ENCODE measurements around the gene SLC17A8. TPM values are rescaled to one million over a fixed set of nuclear protein-coding genes. Genes with fewer than 3 reads are reported as not detected.

Gene SLC17A8
- polyA plus RNA-seq, 1 donor (not counting 4 experiments of a cell fraction or from before 2014, with no cell fraction given): not detected

- Histone ChIP-seq H3K9me3 (ENCODE audit: control insufficient read depth, low read depth, low read length) (no peaks in the 10 kb centered on the region), H3K36me3 (ENCODE audit: control insufficient read depth in 2 of 2, extremely low read depth in 1 of 2, insufficient read depth in 2 of 2, low read length in 2 of 2) (no peaks in the 10 kb centered on the region), H3K9me1 (ENCODE audit: control insufficient read depth, extremely low read depth, insufficient read depth, low read length) (no peaks in the 10 kb centered on the region), H3K9ac (ENCODE audit: control insufficient read depth, extremely low read depth, insufficient read depth, low read length) (no peak overlapping the region), H3K79me2 (ENCODE audit: control insufficient read depth, insufficient read depth, low read length) (no peaks in the 10 kb centered on the region), H3K4me1 (ENCODE audit: control insufficient read depth, extremely low read depth, insufficient read depth, low read length) (no peaks in the 10 kb centered on the region), H3K4me3 (ENCODE audit: control insufficient read depth in 2 of 3, extremely low read depth in 1 of 3, insufficient read depth in 2 of 3, low read depth in 1 of 3, low read length in 3 of 3) (no peak overlapping the region), H2AFZ (ENCODE audit: control insufficient read depth, low read length) (no peak overlapping the region), H3K27ac (ENCODE audit: control insufficient read depth, insufficient read depth, low read length) (no peak overlapping the region), H3K27me3 (ENCODE audit: control insufficient read depth, extremely low read depth, insufficient read depth, low read length) (no peaks in the 10 kb centered on the region), H4K20me1 (ENCODE audit: control insufficient read depth, extremely low read depth, insufficient read depth, low read length) (no peaks in the 10 kb centered on the region), H3K4me2 (ENCODE audit: control insufficient read depth, extremely low read depth, insufficient read depth, low read depth, low read length) (no peak overlapping the region)
- FAIRE-seq: no peak
- DNase-seq (ENCODE audit: low read depth, low spot score): no peak
- no peak for TF ChIP-seq CTCF (optimal IDR thresholded peaks at IDR 0.05 in 1 of 3, IDR thresholded peaks at IDR 0.05 in 1 of 3, conservative IDR thresholded peaks at IDR 0.05 in 1 of 3; ENCODE audit: extremely low read depth in 1 of 3, insufficient read depth in 2 of 3, low read length in 3 of 3)
- TF ChIP-seq EZH2 (IDR thresholded peaks at IDR 0.05; ENCODE audit: low read length): no peak
- dilution Hi-C loops (cut with MboI; ENCODE audit: extremely low pct_ligation_motif_present, low sequenced_read_pairs): no loop called here
These were observed 106.8 kb downstream of the SLC17A8 start for GRCh38 chr12:100463661-100464060.

GRCh38 chr12:100464529-100464928 is 107.7 kb downstream of the SLC17A8 start:
- TF ChIP-seq EZH2 (IDR thresholded peaks at IDR 0.05; ENCODE audit: low read length) (no peak), CTCF (optimal IDR thresholded peaks at IDR 0.05 in 1 of 3, IDR thresholded peaks at IDR 0.05 in 1 of 3, conservative IDR thresholded peaks at IDR 0.05 in 1 of 3; ENCODE audit: extremely low read depth in 1 of 3, insufficient read depth in 2 of 3, low read length in 3 of 3) (no peak)
- DNase-seq (ENCODE audit: low read depth, low spot score) (no peak), FAIRE-seq (no peak)
- H2AFZ ChIP-seq (ENCODE audit: control insufficient read depth, low read length): no peak overlapping the region
- no peaks in the 10 kb centered on the region for H3K9me3 ChIP-seq (ENCODE audit: control insufficient read depth, low read depth, low read length)
- dilution Hi-C loops (cut with MboI; ENCODE audit: extremely low pct_ligation_motif_present, low sequenced_read_pairs): no loop called here
- H3K9ac ChIP-seq (ENCODE audit: control insufficient read depth, extremely low read depth, insufficient read depth, low read length): no peak overlapping the region
- no peaks in the 10 kb centered on the region for H3K4me1 ChIP-seq (ENCODE audit: control insufficient read depth, extremely low read depth, insufficient read depth, low read length)
- no peaks in the 10 kb centered on the region for H4K20me1 ChIP-seq (ENCODE audit: control insufficient read depth, extremely low read depth, insufficient read depth, low read length)
- no peaks in the 10 kb centered on the region for H3K27me3 ChIP-seq (ENCODE audit: control insufficient read depth, extremely low read depth, insufficient read depth, low read length)
- H3K4me2 ChIP-seq (ENCODE audit: control insufficient read depth, extremely low read depth, insufficient read depth, low read depth, low read length): no peak overlapping the region
- no peak overlapping the region for H3K27ac ChIP-seq (ENCODE audit: control insufficient read depth, insufficient read depth, low read length)
- no peaks in the 10 kb centered on the region for H3K79me2 ChIP-seq (ENCODE audit: control insufficient read depth, insufficient read depth, low read length)
- H3K4me3 ChIP-seq (ENCODE audit: control insufficient read depth in 2 of 3, extremely low read depth in 1 of 3, insufficient read depth in 2 of 3, low read depth in 1 of 3, low read length in 3 of 3): no peak overlapping the region
- H3K9me1 ChIP-seq (ENCODE audit: control insufficient read depth, extremely low read depth, insufficient read depth, low read length): no peaks in the 10 kb centered on the region
- H3K36me3 ChIP-seq (ENCODE audit: control insufficient read depth in 2 of 2, extremely low read depth in 1 of 2, insufficient read depth in 2 of 2, low read length in 2 of 2): no peaks in the 10 kb centered on the region

Data from keratinocyte (primary cell).